SK-N-MC (cell line): ENCODE measurements around the gene EDC3.

Source experiments
- EZH2 ChIP-seq: fragments of 200-600 bp; sonication (generic); IDR thresholded peaks from one replicate; pipeline ENCODE4 v1.6.1; 2017; ENCODE audit warnings: antibody characterized with exemption
- POLR2AphosphoS5 ChIP-seq: IDR thresholded peaks from 2 replicates; pipeline ENCODE4 v1.6.1; 2012; ENCODE audit warnings: mild to moderate bottlenecking, low read depth, low read length, borderline replicate concordance

DNA sequence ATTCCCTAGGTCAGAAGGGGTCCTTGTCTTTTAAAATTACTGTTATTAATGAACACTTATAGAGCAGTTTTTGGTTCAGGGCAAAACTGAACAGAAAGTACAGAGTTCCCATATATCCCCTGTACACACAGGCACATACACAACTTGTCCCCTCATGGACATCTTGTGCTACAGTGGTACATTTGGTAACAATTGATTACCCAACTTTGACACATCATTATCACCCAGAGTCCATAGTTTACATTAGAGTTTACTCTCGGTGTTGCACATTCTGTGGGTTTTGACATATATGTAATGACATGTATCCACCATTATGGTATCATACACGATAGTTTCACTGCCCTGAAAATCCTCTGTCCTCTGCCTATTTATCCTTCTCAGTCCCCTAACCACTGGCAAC is 984 bp upstream of the EDC3 start:
- no peak for TF ChIP-seq EZH2
- no peak for TF ChIP-seq POLR2AphosphoS5
